WTC11 (cell line): ENCODE data around the gene HSPG2. TPM values are rescaled to one million over a fixed set of nuclear protein-coding genes. Genes with fewer than 3 reads are reported as not detected.

Experiments
- ATAC-seq: fragments of 200-7000 bp; cut with Tn5 transposase; 2 replicates; pipeline ENCODE4 v1.10.0; 2021; ENCODE audit warnings: mild to moderate bottlenecking, moderate library complexity
- CTCF ChIA-PET: fragments of 300-600 bp; sonication (Branson Sonifier 250); formaldehyde crosslinking; loops from one replicate; lab custom pipeline; 2021; ENCODE audit warnings: antibody characterized with exemption; lab: Charles Lee
- POLR2A ChIA-PET: fragments of 350-600 bp; sonication (Branson Sonifier 250); formaldehyde crosslinking; loops from one replicate; lab custom pipeline; 2021; ENCODE audit warnings: antibody characterized with exemption; lab: Charles Lee
- DNase-seq: peaks from one replicate; pipeline ENCODE4 v3.0.0; 2021; ENCODE audit warnings: low spot score
- H3K27ac Mint-ChIP-seq: 2 replicates; pipeline ENCODE4 v1.8.0; 2021; ENCODE audit warnings: mixed read lengths
- H3K27me3 Mint-ChIP-seq: 2 replicates; pipeline ENCODE4 v1.8.0; 2021; ENCODE audit warnings: low read depth, mild to moderate bottlenecking, moderate library complexity, mixed read lengths
- H3K36me3 Mint-ChIP-seq: 2 replicates; pipeline ENCODE4 v1.8.0; 2021; ENCODE audit warnings: mixed read lengths
- H3K4me1 Mint-ChIP-seq: 2 replicates; pipeline ENCODE4 v1.8.0; 2022; ENCODE audit warnings: mixed read lengths
- H3K4me3 Mint-ChIP-seq: 2 replicates; pipeline ENCODE4 v1.8.0; 2021; ENCODE audit warnings: mild to moderate bottlenecking, moderate library complexity, mixed read lengths
- H3K9me3 Mint-ChIP-seq: 2 replicates; pipeline ENCODE4 v1.8.0; 2021; ENCODE audit warnings: mixed read lengths
- AFF4 ChIP-seq: sonication (generic); formaldehyde crosslinking; IDR thresholded peaks from 2 replicates; pipeline ENCODE4 v1.8.1; 2023; ENCODE audit warnings: mild to moderate bottlenecking, missing genetic modification reagents, borderline replicate concordance
- CREB1 ChIP-seq: sonication (generic); formaldehyde crosslinking; IDR thresholded peaks from 2 replicates; pipeline ENCODE4 v1.8.0; 2023; ENCODE audit warnings: mild to moderate bottlenecking, missing genetic modification reagents
- CTCF ChIP-seq: fragments of 200-600 bp; IDR thresholded peaks from 2 replicates; pipeline ENCODE4 v1.8.0; 2022; ENCODE audit warnings: antibody characterized with exemption
- E2F1 ChIP-seq: sonication (generic); formaldehyde crosslinking; IDR thresholded peaks from 2 replicates; pipeline ENCODE4 v1.8.0; 2022; ENCODE audit warnings: mild to moderate bottlenecking, missing genetic modification reagents
- E2F4 ChIP-seq: sonication (generic); formaldehyde crosslinking; IDR thresholded peaks from 2 replicates; pipeline ENCODE4 v1.8.1; 2022; ENCODE audit warnings: low read depth, mild to moderate bottlenecking, moderate library complexity, missing genetic modification reagents, borderline replicate concordance
- ERG ChIP-seq: fragments of 250-450 bp; sonication (Bioruptor Pico); IDR thresholded peaks from 2 replicates; pipeline ENCODE4 v1.8.0; 2021; ENCODE audit warnings: mild to moderate bottlenecking
- IRF2 ChIP-seq: sonication (generic); formaldehyde crosslinking; IDR thresholded peaks from 2 replicates; pipeline ENCODE4 v1.8.0; 2022; ENCODE audit warnings: low read depth, missing genetic modification reagents, borderline replicate concordance
- NFE2L1 ChIP-seq: sonication (generic); formaldehyde crosslinking; IDR thresholded peaks from 2 replicates; pipeline ENCODE4 v1.8.1; 2023; ENCODE audit warnings: missing genetic modification reagents
- NR2C2 ChIP-seq: sonication (generic); formaldehyde crosslinking; IDR thresholded peaks from 2 replicates; pipeline ENCODE4 v1.8.0; 2022; ENCODE audit warnings: mild to moderate bottlenecking, missing genetic modification reagents
- NR3C1 ChIP-seq: sonication (generic); formaldehyde crosslinking; conservative IDR thresholded peaks from 2 replicates; pipeline ENCODE4 v1.8.1; 2023; ENCODE audit warnings: low read depth, mild to moderate bottlenecking, missing genetic modification reagents
- RORB ChIP-seq: fragments of 250-450 bp; sonication (Bioruptor Pico); IDR thresholded peaks from 2 replicates; pipeline ENCODE4 v1.9.0; 2021; ENCODE audit warnings: mild to moderate bottlenecking
- SP1 ChIP-seq: sonication (generic); formaldehyde crosslinking; conservative IDR thresholded peaks from 2 replicates; pipeline ENCODE4 v1.8.1; 2022; ENCODE audit warnings: missing genetic modification reagents
- TEAD1 ChIP-seq: sonication (generic); formaldehyde crosslinking; IDR thresholded peaks from 2 replicates; pipeline ENCODE4 v1.8.0; 2022; ENCODE audit warnings: mild to moderate bottlenecking, missing genetic modification reagents
- ZNF423 ChIP-seq: fragments of 250-450 bp; sonication (Bioruptor Pico); IDR thresholded peaks from 2 replicates; pipeline ENCODE4 v2.1.2; 2022; ENCODE audit warnings: mild to moderate bottlenecking, moderate library complexity
- ZNF532 ChIP-seq: fragments of 250-450 bp; sonication (Bioruptor Pico); IDR thresholded peaks from 2 replicates; pipeline ENCODE4 v1.9.0; 2021; ENCODE audit warnings: mild to moderate bottlenecking, borderline replicate concordance
- ZNF671 ChIP-seq: fragments of 250-450 bp; sonication (Bioruptor Pico); IDR thresholded peaks from 2 replicates; pipeline ENCODE4 v1.8.0; 2021; ENCODE audit warnings: mild to moderate bottlenecking
- total RNA-seq: library from RNA; stranded (reverse); gene quantifications from 3 replicates; pipeline ENCODE4 v1.2.3, GENCODE V29; 2021

HSPG2 gene
- total RNA-seq, 1 experiment from 2014 or later = 120 TPM

GRCh38 chr1:21863981-21864380, 73.1 kb downstream of the HSPG2 start:
- ChIA-PET POLR2A (no interaction called here), CTCF (interaction anchor here (1.4 kb wide), 1 partner anchor 100 kb away, joined by 3 read pairs; no protein-coding TSS in a partner anchor)
- TF ChIP-seq E2F1 = no peak
- no peak for TF ChIP-seq ERG
- TF ChIP-seq IRF2 = no peak
- TF ChIP-seq NR2C2 (CRISPR knock-in tag) = no peak
- no peak for TF ChIP-seq TEAD1 (CRISPR knock-in tag)
- TF ChIP-seq CREB1 (CRISPR knock-in tag) = no peak
- TF ChIP-seq CTCF = no peak
- no peak for TF ChIP-seq ZNF532 (CRISPR knock-in tag)
- no peak for TF ChIP-seq ZNF423 (CRISPR knock-in tag)
- no peak for TF ChIP-seq NFE2L1 (CRISPR knock-in tag)
- TF ChIP-seq E2F4 (CRISPR knock-in tag) = no peak
- TF ChIP-seq RORB (CRISPR knock-in tag) = no peak
- no peak for TF ChIP-seq SP1 (CRISPR knock-in tag)
- no peak for TF ChIP-seq ZNF671 (CRISPR knock-in tag)
- TF ChIP-seq AFF4 (CRISPR knock-in tag) = no peak
- no peak for TF ChIP-seq NR3C1 (CRISPR knock-in tag)
- Mint-ChIP-seq H3K27me3 (no peaks in the 10 kb centered on the region), H3K4me1 (peaks cover 20% of the 10 kb centered on the region), H3K4me3 (no peak overlapping the region), H3K9me3 (no peaks in the 10 kb centered on the region), H3K27ac (no peak overlapping the region), H3K36me3 (peaks cover 35% of the 10 kb centered on the region)
- ATAC-seq (no peak), DNase-seq (no peak)
